GM19238 (cell line): ENCODE data around the gene CRYBB2.
"Not testable (repeated sequence)": the region's sequence is repeated elsewhere in the genome, so short reads cannot be mapped to it uniquely, and the experiment has no call there.

Experiments used
- DNase-seq: peaks from one replicate; pipeline ENCODE4 v3.0.0; 2011; ENCODE audit warnings: low spot score; ENCODE audit not compliant: insufficient read length

Gene CRYBB2

GRCh38 chr22:25219211-25219689 is at the start of gene CRYBB2:
Gene CRYBB2, plus strand, starts transcription at chr22:25219639. Its CDS starts 1,791 bp downstream, at chr22:25221430.
- DNase-seq: no peak

- no peak for DNase-seq
Observed at GRCh38 chr22:25170426-25170980, 48.9 kb upstream of the CRYBB2 start.

GRCh38 chr22:25172153-25172552 is 47.3 kb upstream of the CRYBB2 start:
- DNase-seq: peak; percentile 42

- no peak for DNase-seq
Observed at GRCh38 chr22:25174156-25174887, 45.1 kb upstream of the CRYBB2 start.

- no peak for DNase-seq
Observed at GRCh38 chr22:25174888-25175411, 44.5 kb upstream of the CRYBB2 start.

GRCh38 chr22:25176175-25176574 is 43.3 kb upstream of the CRYBB2 start:
- no peak for DNase-seq

- no peak for DNase-seq
Observed at GRCh38 chr22:25176799-25177198, 42.6 kb upstream of the CRYBB2 start.

- DNase-seq: no peak
Observed at GRCh38 chr22:25177226-25177625, 42.2 kb upstream of the CRYBB2 start.

GRCh38 chr22:25177895-25178294 is 41.5 kb upstream of the CRYBB2 start:
- no peak for DNase-seq

GRCh38 chr22:25178348-25178747 is 41.1 kb upstream of the CRYBB2 start:
- DNase-seq: not testable (repeated sequence)

- DNase-seq: not testable (repeated sequence)
Observed at GRCh38 chr22:25178869-25179631, 40.4 kb upstream of the CRYBB2 start.

- DNase-seq: no peak
Observed at GRCh38 chr22:25182131-25183110, 37.0 kb upstream of the CRYBB2 start.

- DNase-seq: no peak
Observed at GRCh38 chr22:25183949-25184619, 35.4 kb upstream of the CRYBB2 start.

GRCh38 chr22:25186140-25186539 is 33.3 kb upstream of the CRYBB2 start:
- no peak for DNase-seq

- DNase-seq: no peak
Observed at GRCh38 chr22:25187469-25187868, 32.0 kb upstream of the CRYBB2 start.

- DNase-seq: no peak
Observed at GRCh38 chr22:25192406-25192805, 27.0 kb upstream of the CRYBB2 start.

- no peak for DNase-seq
Observed at GRCh38 chr22:25193130-25193529, 26.3 kb upstream of the CRYBB2 start.

GRCh38 chr22:25193548-25193947 is 25.9 kb upstream of the CRYBB2 start:
- no peak for DNase-seq

- no peak for DNase-seq
Observed at GRCh38 chr22:25196326-25196725, 23.1 kb upstream of the CRYBB2 start.

- DNase-seq: no peak
Observed at GRCh38 chr22:25197340-25197739, 22.1 kb upstream of the CRYBB2 start.
